WTC11 (cell line): Measurements from ENCODE around the gene TMEM225. TPM values are rescaled to one million over a fixed set of nuclear protein-coding genes. Genes with fewer than 3 reads are reported as not detected.

Experiments used
- ATAC-seq: fragments of 200-7000 bp; cut with Tn5 transposase; 2 replicates; pipeline ENCODE4 v1.10.0; 2021; ENCODE audit warnings: mild to moderate bottlenecking, moderate library complexity
- CTCF ChIA-PET: fragments of 300-600 bp; sonication (Branson Sonifier 250); formaldehyde crosslinking; loops from one replicate; lab custom pipeline; 2021; ENCODE audit warnings: antibody characterized with exemption; lab: Charles Lee
- POLR2A ChIA-PET: fragments of 350-600 bp; sonication (Branson Sonifier 250); formaldehyde crosslinking; loops from one replicate; lab custom pipeline; 2021; ENCODE audit warnings: antibody characterized with exemption; lab: Charles Lee
- DNase-seq: peaks from one replicate; pipeline ENCODE4 v3.0.0; 2021; ENCODE audit warnings: low spot score
- H3K27ac Mint-ChIP-seq: 2 replicates; pipeline ENCODE4 v1.8.0; 2021; ENCODE audit warnings: mixed read lengths
- H3K27me3 Mint-ChIP-seq: 2 replicates; pipeline ENCODE4 v1.8.0; 2021; ENCODE audit warnings: low read depth, mild to moderate bottlenecking, moderate library complexity, mixed read lengths
- H3K36me3 Mint-ChIP-seq: 2 replicates; pipeline ENCODE4 v1.8.0; 2021; ENCODE audit warnings: mixed read lengths
- H3K4me1 Mint-ChIP-seq: 2 replicates; pipeline ENCODE4 v1.8.0; 2022; ENCODE audit warnings: mixed read lengths
- H3K4me3 Mint-ChIP-seq: 2 replicates; pipeline ENCODE4 v1.8.0; 2021; ENCODE audit warnings: mild to moderate bottlenecking, moderate library complexity, mixed read lengths
- H3K9me3 Mint-ChIP-seq: 2 replicates; pipeline ENCODE4 v1.8.0; 2021; ENCODE audit warnings: mixed read lengths
- CREB1 ChIP-seq: sonication (generic); formaldehyde crosslinking; IDR thresholded peaks from 2 replicates; pipeline ENCODE4 v1.8.0; 2023; ENCODE audit warnings: mild to moderate bottlenecking, missing genetic modification reagents
- CREM ChIP-seq: sonication (generic); formaldehyde crosslinking; IDR thresholded peaks from 2 replicates; pipeline ENCODE4 v1.8.1; 2022; ENCODE audit warnings: mild to moderate bottlenecking, missing genetic modification reagents, moderate library complexity
- ELF4 ChIP-seq: sonication (generic); formaldehyde crosslinking; IDR thresholded peaks from 2 replicates; pipeline ENCODE4 v1.8.1; 2022; ENCODE audit warnings: low read depth, mild to moderate bottlenecking, moderate library complexity, missing genetic modification reagents
- EMX1 ChIP-seq: fragments of 250-450 bp; sonication (Bioruptor Pico); IDR thresholded peaks from 2 replicates; pipeline ENCODE4 v1.8.0; 2021; ENCODE audit warnings: mild to moderate bottlenecking
- ESRRA ChIP-seq: sonication (generic); formaldehyde crosslinking; IDR thresholded peaks from 2 replicates; pipeline ENCODE4 v1.8.1; 2022; ENCODE audit warnings: mild to moderate bottlenecking, missing genetic modification reagents, borderline replicate concordance
- GTF2I ChIP-seq: fragments of 250-450 bp; sonication (Bioruptor Pico); conservative IDR thresholded peaks from 2 replicates; pipeline ENCODE4 v1.4.0; 2021; ENCODE audit warnings: mild to moderate bottlenecking
- NFATC4 ChIP-seq: fragments of 250-450 bp; sonication (Bioruptor Pico); IDR thresholded peaks from 2 replicates; pipeline ENCODE4 v1.9.0; 2021; ENCODE audit warnings: mild to moderate bottlenecking
- NFYB ChIP-seq: sonication (generic); formaldehyde crosslinking; conservative IDR thresholded peaks from 2 replicates; pipeline ENCODE4 v1.8.0; 2022; ENCODE audit warnings: low read depth, missing genetic modification reagents
- NR2C2 ChIP-seq: sonication (generic); formaldehyde crosslinking; IDR thresholded peaks from 2 replicates; pipeline ENCODE4 v1.8.0; 2022; ENCODE audit warnings: mild to moderate bottlenecking, missing genetic modification reagents
- SMAD3 ChIP-seq: sonication (generic); formaldehyde crosslinking; IDR thresholded peaks from 2 replicates; pipeline ENCODE4 v1.8.0; 2022; ENCODE audit warnings: missing genetic modification reagents, mild to moderate bottlenecking, borderline replicate concordance
- TEAD1 ChIP-seq: sonication (generic); formaldehyde crosslinking; IDR thresholded peaks from 2 replicates; pipeline ENCODE4 v1.8.0; 2022; ENCODE audit warnings: mild to moderate bottlenecking, missing genetic modification reagents
- ZNF138 ChIP-seq: sonication (generic); formaldehyde crosslinking; conservative IDR thresholded peaks from 2 replicates; pipeline ENCODE4 v1.8.1; 2022; ENCODE audit warnings: mild to moderate bottlenecking, moderate library complexity, missing genetic modification reagents
- ZNF219 ChIP-seq: sonication (generic); formaldehyde crosslinking; IDR thresholded peaks from 2 replicates; pipeline ENCODE4 v1.8.0; 2023; ENCODE audit warnings: missing genetic modification reagents, mild to moderate bottlenecking, borderline replicate concordance
- ZNF317 ChIP-seq: sonication (generic); formaldehyde crosslinking; IDR thresholded peaks from 2 replicates; pipeline ENCODE4 v1.8.1; 2023; ENCODE audit warnings: low read depth, mild to moderate bottlenecking, moderate library complexity, missing genetic modification reagents, borderline replicate concordance
- total RNA-seq: library from RNA; stranded (reverse); gene quantifications from 3 replicates; pipeline ENCODE4 v1.2.3, GENCODE V29; 2021
- TF ChIP-seq, protein P1 (sequence below): fragments of 250-450 bp; sonication (Bioruptor Pico); conservative IDR thresholded peaks from 2 replicates; pipeline ENCODE4 v1.9.0; 2021; ENCODE audit warnings: mild to moderate bottlenecking
- TF ChIP-seq, protein P2 (sequence below): sonication (generic); formaldehyde crosslinking; IDR thresholded peaks from 2 replicates; pipeline ENCODE4 v1.8.1; 2023; ENCODE audit warnings: mild to moderate bottlenecking, missing genetic modification reagents
- TF ChIP-seq, protein P3 (sequence below): sonication (generic); formaldehyde crosslinking; IDR thresholded peaks from 2 replicates; pipeline ENCODE4 v1.8.0; 2022; ENCODE audit warnings: mild to moderate bottlenecking, missing genetic modification reagents
- TF ChIP-seq, protein P4 (sequence below): sonication (generic); formaldehyde crosslinking; IDR thresholded peaks from 2 replicates; pipeline ENCODE4 v1.8.1; 2022; ENCODE audit warnings: low read depth, missing genetic modification reagents, borderline replicate concordance
- TF ChIP-seq, protein P5 (sequence below): sonication (generic); formaldehyde crosslinking; IDR thresholded peaks from 2 replicates; pipeline ENCODE4 v1.8.1; 2023; ENCODE audit warnings: mild to moderate bottlenecking, missing genetic modification reagents
- TF ChIP-seq, protein P6 (sequence below): fragments of 250-450 bp; sonication (Bioruptor Pico); IDR thresholded peaks from 2 replicates; pipeline ENCODE4 v1.9.0; 2021; ENCODE audit warnings: mild to moderate bottlenecking
- TF ChIP-seq, protein P7 (sequence below): sonication (generic); formaldehyde crosslinking; conservative IDR thresholded peaks from 2 replicates; pipeline ENCODE4 v1.8.1; 2022; ENCODE audit warnings: mild to moderate bottlenecking, missing genetic modification reagents
- TF ChIP-seq, protein P8 (sequence below): sonication (generic); formaldehyde crosslinking; IDR thresholded peaks from 2 replicates; pipeline ENCODE4 v1.8.1; 2022; ENCODE audit warnings: mild to moderate bottlenecking, missing genetic modification reagents, moderate library complexity, borderline replicate concordance

TMEM225 gene
- total RNA-seq, 1 experiment from 2014 or later = not detected

DNA sequence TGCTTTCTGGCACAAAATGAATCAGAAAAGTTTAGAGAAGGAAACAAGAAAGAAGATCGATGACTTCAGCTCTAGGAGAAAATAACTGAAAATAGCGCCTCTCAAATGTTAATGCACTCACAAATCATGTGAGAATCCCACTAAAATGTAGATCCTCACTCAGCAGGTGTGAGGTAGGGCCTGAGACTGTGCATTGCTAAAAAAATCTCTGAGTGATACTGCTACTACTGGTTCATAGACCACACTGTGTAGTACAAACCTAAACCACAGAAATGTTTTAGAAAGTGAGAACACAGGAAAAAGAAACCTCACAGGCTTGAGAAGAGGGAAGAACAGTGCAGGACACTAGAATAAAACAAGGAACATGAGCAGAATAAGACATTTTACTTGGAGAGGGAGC, 18.5 kb upstream of the TMEM225 start (continued):
- TF ChIP-seq, protein P1, sequence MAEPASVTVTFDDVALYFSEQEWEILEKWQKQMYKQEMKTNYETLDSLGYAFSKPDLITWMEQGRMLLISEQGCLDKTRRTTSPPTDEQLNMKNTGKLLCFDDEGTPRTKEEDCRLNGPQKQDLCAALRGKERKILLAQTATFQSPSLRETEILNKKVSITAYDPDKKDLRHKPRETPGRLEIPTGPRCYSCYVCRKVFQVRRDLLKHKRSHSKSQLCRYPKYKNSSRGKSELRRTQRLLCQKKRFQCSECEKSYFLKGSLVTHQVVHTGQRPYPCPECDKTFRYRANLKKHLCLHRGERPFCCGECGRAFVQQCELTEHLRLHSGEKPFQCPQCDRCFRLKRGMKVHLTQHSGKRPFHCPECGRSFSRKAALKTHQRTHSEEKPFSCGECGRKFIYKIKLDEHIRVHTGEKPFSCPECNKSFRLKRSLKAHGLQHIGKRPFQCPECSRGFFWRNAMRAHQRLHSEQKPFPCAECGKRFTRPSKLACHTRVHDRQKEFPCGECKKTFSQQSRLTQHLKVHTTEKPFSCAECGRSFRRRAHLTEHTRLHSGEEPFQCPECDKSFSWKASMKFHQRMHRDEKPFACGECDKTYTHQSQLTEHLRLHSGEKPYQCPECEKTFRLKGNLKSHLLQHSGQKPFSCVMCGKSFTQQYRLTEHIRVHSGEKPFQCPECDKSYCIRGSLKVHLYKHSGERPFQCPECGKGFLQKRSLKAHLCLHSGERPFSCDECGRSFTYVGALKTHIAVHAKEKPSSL (CRISPR knock-in tag) = no peak
- TF ChIP-seq, protein P2, sequence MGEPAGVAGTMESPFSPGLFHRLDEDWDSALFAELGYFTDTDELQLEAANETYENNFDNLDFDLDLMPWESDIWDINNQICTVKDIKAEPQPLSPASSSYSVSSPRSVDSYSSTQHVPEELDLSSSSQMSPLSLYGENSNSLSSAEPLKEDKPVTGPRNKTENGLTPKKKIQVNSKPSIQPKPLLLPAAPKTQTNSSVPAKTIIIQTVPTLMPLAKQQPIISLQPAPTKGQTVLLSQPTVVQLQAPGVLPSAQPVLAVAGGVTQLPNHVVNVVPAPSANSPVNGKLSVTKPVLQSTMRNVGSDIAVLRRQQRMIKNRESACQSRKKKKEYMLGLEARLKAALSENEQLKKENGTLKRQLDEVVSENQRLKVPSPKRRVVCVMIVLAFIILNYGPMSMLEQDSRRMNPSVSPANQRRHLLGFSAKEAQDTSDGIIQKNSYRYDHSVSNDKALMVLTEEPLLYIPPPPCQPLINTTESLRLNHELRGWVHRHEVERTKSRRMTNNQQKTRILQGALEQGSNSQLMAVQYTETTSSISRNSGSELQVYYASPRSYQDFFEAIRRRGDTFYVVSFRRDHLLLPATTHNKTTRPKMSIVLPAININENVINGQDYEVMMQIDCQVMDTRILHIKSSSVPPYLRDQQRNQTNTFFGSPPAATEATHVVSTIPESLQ (CRISPR knock-in tag) = no peak
- no peak for TF ChIP-seq CREM (CRISPR knock-in tag)

DNA sequence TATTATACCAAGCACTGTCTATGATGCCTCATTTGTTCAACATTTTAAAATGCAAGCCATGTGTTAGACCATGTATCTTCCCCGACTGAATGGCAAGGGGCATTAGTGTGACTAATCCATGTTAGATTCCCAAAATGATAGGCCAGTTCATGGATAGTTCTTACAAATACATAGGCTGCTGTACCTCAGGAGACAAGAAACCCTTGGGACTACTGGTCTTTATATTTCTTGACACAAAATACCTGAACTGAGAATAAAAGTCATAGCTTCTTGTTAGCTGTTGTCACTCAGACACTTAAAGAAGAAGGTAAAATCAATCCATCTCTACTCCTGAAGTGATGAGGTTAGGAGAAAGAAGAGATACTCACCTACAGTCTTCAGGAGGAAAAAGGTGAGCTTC, 16.4 kb upstream of the TMEM225 start, which contains the start of gene OR8D4:
Gene OR8D4, plus strand, starts transcription at position 301 of the 400 bp plus-strand sequence. CDS start 4,265 bp downstream, outside the sequence.
- Mint-ChIP-seq H3K4me3 (no peak within 1 kb of the TSS), H3K4me1 (peaks cover 8% of the 10 kb centered on the region), H3K36me3 (no peaks in the 10 kb centered on the region), H3K27ac (no peak within 1 kb of the TSS), H3K27me3 (no peaks in the 10 kb centered on the region), H3K9me3 (no peaks in the 10 kb centered on the region)
- ChIA-PET CTCF (no interaction called here), POLR2A (no interaction called here)
- TF ChIP-seq, protein P3, sequence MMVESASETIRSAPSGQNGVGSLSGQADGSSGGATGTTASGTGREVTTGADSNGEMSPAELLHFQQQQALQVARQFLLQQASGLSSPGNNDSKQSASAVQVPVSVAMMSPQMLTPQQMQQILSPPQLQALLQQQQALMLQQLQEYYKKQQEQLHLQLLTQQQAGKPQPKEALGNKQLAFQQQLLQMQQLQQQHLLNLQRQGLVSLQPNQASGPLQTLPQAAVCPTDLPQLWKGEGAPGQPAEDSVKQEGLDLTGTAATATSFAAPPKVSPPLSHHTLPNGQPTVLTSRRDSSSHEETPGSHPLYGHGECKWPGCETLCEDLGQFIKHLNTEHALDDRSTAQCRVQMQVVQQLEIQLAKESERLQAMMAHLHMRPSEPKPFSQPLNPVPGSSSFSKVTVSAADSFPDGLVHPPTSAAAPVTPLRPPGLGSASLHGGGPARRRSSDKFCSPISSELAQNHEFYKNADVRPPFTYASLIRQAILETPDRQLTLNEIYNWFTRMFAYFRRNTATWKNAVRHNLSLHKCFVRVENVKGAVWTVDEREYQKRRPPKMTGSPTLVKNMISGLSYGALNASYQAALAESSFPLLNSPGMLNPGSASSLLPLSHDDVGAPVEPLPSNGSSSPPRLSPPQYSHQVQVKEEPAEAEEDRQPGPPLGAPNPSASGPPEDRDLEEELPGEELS (CRISPR knock-in tag) = no peak
- TF ChIP-seq NR2C2 (CRISPR knock-in tag) (no peak), NFATC4 (no peak), EMX1 (no peak), CREM (CRISPR knock-in tag) (no peak), TEAD1 (CRISPR knock-in tag) (no peak), SMAD3 (CRISPR knock-in tag) (no peak), ZNF138 (CRISPR knock-in tag) (no peak), CREB1 (CRISPR knock-in tag) (no peak), ELF4 (CRISPR knock-in tag) (no peak), ESRRA (CRISPR knock-in tag) (no peak), NFYB (CRISPR knock-in tag) (no peak), GTF2I (no peak), ZNF219 (no peak), ZNF317 (CRISPR knock-in tag) (no peak)
- TF ChIP-seq, protein P4, sequence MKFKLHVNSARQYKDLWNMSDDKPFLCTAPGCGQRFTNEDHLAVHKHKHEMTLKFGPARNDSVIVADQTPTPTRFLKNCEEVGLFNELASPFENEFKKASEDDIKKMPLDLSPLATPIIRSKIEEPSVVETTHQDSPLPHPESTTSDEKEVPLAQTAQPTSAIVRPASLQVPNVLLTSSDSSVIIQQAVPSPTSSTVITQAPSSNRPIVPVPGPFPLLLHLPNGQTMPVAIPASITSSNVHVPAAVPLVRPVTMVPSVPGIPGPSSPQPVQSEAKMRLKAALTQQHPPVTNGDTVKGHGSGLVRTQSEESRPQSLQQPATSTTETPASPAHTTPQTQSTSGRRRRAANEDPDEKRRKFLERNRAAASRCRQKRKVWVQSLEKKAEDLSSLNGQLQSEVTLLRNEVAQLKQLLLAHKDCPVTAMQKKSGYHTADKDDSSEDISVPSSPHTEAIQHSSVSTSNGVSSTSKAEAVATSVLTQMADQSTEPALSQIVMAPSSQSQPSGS = no peak
- TF ChIP-seq, protein P5, sequence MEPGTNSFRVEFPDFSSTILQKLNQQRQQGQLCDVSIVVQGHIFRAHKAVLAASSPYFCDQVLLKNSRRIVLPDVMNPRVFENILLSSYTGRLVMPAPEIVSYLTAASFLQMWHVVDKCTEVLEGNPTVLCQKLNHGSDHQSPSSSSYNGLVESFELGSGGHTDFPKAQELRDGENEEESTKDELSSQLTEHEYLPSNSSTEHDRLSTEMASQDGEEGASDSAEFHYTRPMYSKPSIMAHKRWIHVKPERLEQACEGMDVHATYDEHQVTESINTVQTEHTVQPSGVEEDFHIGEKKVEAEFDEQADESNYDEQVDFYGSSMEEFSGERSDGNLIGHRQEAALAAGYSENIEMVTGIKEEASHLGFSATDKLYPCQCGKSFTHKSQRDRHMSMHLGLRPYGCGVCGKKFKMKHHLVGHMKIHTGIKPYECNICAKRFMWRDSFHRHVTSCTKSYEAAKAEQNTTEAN (CRISPR knock-in tag) = no peak
- TF ChIP-seq, protein P6, sequence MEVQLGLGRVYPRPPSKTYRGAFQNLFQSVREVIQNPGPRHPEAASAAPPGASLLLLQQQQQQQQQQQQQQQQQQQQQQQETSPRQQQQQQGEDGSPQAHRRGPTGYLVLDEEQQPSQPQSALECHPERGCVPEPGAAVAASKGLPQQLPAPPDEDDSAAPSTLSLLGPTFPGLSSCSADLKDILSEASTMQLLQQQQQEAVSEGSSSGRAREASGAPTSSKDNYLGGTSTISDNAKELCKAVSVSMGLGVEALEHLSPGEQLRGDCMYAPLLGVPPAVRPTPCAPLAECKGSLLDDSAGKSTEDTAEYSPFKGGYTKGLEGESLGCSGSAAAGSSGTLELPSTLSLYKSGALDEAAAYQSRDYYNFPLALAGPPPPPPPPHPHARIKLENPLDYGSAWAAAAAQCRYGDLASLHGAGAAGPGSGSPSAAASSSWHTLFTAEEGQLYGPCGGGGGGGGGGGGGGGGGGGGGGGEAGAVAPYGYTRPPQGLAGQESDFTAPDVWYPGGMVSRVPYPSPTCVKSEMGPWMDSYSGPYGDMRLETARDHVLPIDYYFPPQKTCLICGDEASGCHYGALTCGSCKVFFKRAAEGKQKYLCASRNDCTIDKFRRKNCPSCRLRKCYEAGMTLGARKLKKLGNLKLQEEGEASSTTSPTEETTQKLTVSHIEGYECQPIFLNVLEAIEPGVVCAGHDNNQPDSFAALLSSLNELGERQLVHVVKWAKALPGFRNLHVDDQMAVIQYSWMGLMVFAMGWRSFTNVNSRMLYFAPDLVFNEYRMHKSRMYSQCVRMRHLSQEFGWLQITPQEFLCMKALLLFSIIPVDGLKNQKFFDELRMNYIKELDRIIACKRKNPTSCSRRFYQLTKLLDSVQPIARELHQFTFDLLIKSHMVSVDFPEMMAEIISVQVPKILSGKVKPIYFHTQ (CRISPR knock-in tag) = no peak
- TF ChIP-seq, protein P7, sequence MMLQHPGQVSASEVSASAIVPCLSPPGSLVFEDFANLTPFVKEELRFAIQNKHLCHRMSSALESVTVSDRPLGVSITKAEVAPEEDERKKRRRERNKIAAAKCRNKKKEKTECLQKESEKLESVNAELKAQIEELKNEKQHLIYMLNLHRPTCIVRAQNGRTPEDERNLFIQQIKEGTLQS (CRISPR knock-in tag) = no peak
- TF ChIP-seq, protein P8, sequence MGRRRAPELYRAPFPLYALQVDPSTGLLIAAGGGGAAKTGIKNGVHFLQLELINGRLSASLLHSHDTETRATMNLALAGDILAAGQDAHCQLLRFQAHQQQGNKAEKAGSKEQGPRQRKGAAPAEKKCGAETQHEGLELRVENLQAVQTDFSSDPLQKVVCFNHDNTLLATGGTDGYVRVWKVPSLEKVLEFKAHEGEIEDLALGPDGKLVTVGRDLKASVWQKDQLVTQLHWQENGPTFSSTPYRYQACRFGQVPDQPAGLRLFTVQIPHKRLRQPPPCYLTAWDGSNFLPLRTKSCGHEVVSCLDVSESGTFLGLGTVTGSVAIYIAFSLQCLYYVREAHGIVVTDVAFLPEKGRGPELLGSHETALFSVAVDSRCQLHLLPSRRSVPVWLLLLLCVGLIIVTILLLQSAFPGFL (CRISPR knock-in tag) = no peak
- DNase-seq = no peak
- no peak for ATAC-seq
